ENCODE results near the gene GRP. TPM values are rescaled to one million over a fixed set of nuclear protein-coding genes. Genes with fewer than 3 reads are reported as not detected.

Gene GRP
- total and polyA plus RNA-seq, 2 of the 4 experiments (the other 2 are of a cell fraction), result not detected

GRCh38 chr18:59231877-59232276 lies 11.9 kb downstream of the GRP start:
- intact Hi-C loops (cut with micrococcal nuclease), result no loop called here
- no peak overlapping the region for H3K4ac ChIP-seq (ENCODE audit: low read depth, low read length)

More at GRCh38 chr18:59231877-59232276, 11.9 kb downstream of the GRP start:
- peaks cover 38% of the 10 kb centered on the region for H3K27me3 ChIP-seq (ENCODE audit: control insufficient read depth, insufficient read depth, low read length)
- no peak overlapping the region for H2BK15ac ChIP-seq (ENCODE audit: low read depth, low read length)
- DNase-seq (no peak), ATAC-seq (ENCODE audit: low read depth) (no peak)
- no peak overlapping the region for H3K4me3 ChIP-seq (ENCODE audit: insufficient read depth, low read depth, low read length)
- H2BK20ac ChIP-seq (ENCODE audit: low read depth, low read length), result no peak overlapping the region
- no peak overlapping the region for H2AK9ac ChIP-seq (replicated peaks; ENCODE audit: low read depth, low read length, poor library complexity)
- H2AK5ac ChIP-seq (ENCODE audit: low read depth, low read length), result no peak overlapping the region
- in situ Hi-C loops (cut with MboI; ENCODE audit: low sequenced_read_pairs) (no loop called here), dilution Hi-C loops (cut with HindIII; ENCODE audit: low sequenced_read_pairs, unreplicated experiment) (no loop called here)
- TF ChIP-seq CEBPB (IDR thresholded peaks at IDR 0.05; ENCODE audit: low read depth, low read length), result no peak
- no peak for TF ChIP-seq SMC3 (IDR thresholded peaks at IDR 0.05; ENCODE audit: low read depth, low read length)
- no peak for TF ChIP-seq MXI1 (IDR thresholded peaks at IDR 0.05; ENCODE audit: borderline replicate concordance, low read depth, low read length)
- TF ChIP-seq FOS (IDR thresholded peaks at IDR 0.05; ENCODE audit: low read depth, low read length), result no peak
- no peak overlapping the region for H2BK120ac ChIP-seq (ENCODE audit: low read depth, low read length)
- ChIA-PET POLR2A (ENCODE audit: unreplicated experiment) (no interaction called here), CTCF (no interaction called here)
- H3K27ac ChIP-seq (ENCODE audit: insufficient read depth, low read length), result no peak overlapping the region
- H3K56ac ChIP-seq (ENCODE audit: extremely low read depth, insufficient read depth, low read length), result no peak overlapping the region
- H3K36me3 ChIP-seq (ENCODE audit: control insufficient read depth, insufficient read depth, low read length), result no peaks in the 10 kb centered on the region
- H3K9ac ChIP-seq (ENCODE audit: low read depth, low read length), result no peak overlapping the region
- no peaks in the 10 kb centered on the region for H3K4me1 ChIP-seq (ENCODE audit: control insufficient read depth, insufficient read depth, low read length)
- H3K18ac ChIP-seq (ENCODE audit: low read depth, low read length), result no peak overlapping the region
- H4K5ac ChIP-seq (ENCODE audit: low read depth, low read length), result no peak overlapping the region
- H3K4me2 ChIP-seq (ENCODE audit: low read depth, low read length), result no peak overlapping the region
- no TSS peak for BruUV-seq (replicated peaks)
- H2AFZ ChIP-seq (replicated peaks; ENCODE audit: low read length, poor library complexity), result no peak overlapping the region
- no peak overlapping the region for H3K14ac ChIP-seq (replicated peaks; ENCODE audit: low read depth, low read length)
- H4K20me1 ChIP-seq (ENCODE audit: insufficient read depth, low read length), result no peaks in the 10 kb centered on the region
- H3K9me3 ChIP-seq (ENCODE audit: control insufficient read depth, insufficient read depth, low read length), result no peaks in the 10 kb centered on the region
- H4K8ac ChIP-seq (ENCODE audit: low read depth in 2 of 2, low read length in 2 of 2), result no peak overlapping the region
- H4K91ac ChIP-seq (ENCODE audit: insufficient read depth, low read depth, low read length), result no peak overlapping the region
- H3K23ac ChIP-seq (ENCODE audit: low read depth, low read length), result no peak overlapping the region
- no peaks in the 10 kb centered on the region for H3K79me1 ChIP-seq (ENCODE audit: low read depth in 1 of 2, low read length in 2 of 2)
- no CpG with 5 or more reads among the region's 2 CpGs for WGBS, 2 experiments (ENCODE audit: extremely low coverage in 2 of 2, insufficient read length in 1 of 2)
- no peaks in the 10 kb centered on the region for H3K9me1 ChIP-seq (ENCODE audit: insufficient read depth, low read length)
- H2BK5ac ChIP-seq (ENCODE audit: low read depth, low read length, poor library complexity, severe bottlenecking), result no peak overlapping the region
